Measurements from ENCODE around the gene MAP2K5. TPM values are rescaled to one million over a fixed set of nuclear protein-coding genes. Genes with fewer than 3 reads are reported as not detected.
A peak's percentile ranks its signal among the peaks of the same experiment; 100 is the strongest.

The MAP2K5 gene
- total RNA-seq, 6 experiments from 2014 or later = 5.0 to 11.6 (median 8.8) TPM

DNA sequence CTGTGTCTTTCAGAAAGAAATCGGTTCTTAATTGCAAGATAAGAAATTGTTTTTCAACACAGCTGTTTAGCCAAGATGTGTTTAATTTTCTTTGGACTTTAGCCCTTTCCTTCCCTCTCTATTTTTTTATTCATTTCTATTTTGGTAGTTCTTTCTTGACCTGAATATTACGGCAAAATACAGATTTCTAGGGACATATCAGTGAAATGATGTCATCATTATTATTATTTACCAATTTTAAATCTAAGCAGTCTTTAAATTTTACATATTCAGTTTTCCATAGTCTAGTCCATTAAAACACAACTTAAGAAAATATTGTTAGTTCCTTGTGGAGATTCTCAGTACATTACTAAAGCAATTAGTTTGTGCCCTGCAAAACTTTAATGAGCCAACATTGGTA lies 104.3 kb downstream of the MAP2K5 start:
- Histone ChIP-seq H3K9me3 (no peaks in the 10 kb centered on the region), H3K27me3 (no peaks in the 10 kb centered on the region), H3K36me3 (no peaks in the 10 kb centered on the region), H3K4me1 (no peaks in the 10 kb centered on the region), H3K27ac (no peak overlapping the region), H3K4me3 (no peak overlapping the region)
- TF ChIP-seq CTCF (IDR thresholded peaks at IDR 0.05) (no peak), POLR2A (IDR thresholded peaks at IDR 0.05) (no peak)
- intact Hi-C loops (cut with DNase I) = no loop called here
- 45% methylated on average over 2 of the region's 2 CpGs for WGBS (ENCODE audit: insufficient coverage, low coverage, low lambda C conversion rate, missing lambda C conversion rate)
- ATAC-seq (no peak), DNase-seq (no peak)

GRCh38 chr15:67652586-67652985 lies 110.1 kb downstream of the MAP2K5 start:
- no peak overlapping the region for H3K4me3 ChIP-seq
- intact Hi-C loops (cut with DNase I) = no loop called here
- no peaks in the 10 kb centered on the region for H3K4me1 ChIP-seq
- 100% methylated on average over 2 of the region's 2 CpGs for WGBS (ENCODE audit: insufficient coverage, low coverage, low lambda C conversion rate, missing lambda C conversion rate)
- H3K9me3 ChIP-seq = no peaks in the 10 kb centered on the region
- H3K36me3 ChIP-seq = no peaks in the 10 kb centered on the region
- H3K27me3 ChIP-seq = no peaks in the 10 kb centered on the region
- TF ChIP-seq CTCF (IDR thresholded peaks at IDR 0.05) (no peak), POLR2A (IDR thresholded peaks at IDR 0.05) (no peak)
- ATAC-seq (no peak), DNase-seq (no peak)
- H3K27ac ChIP-seq = no peak overlapping the region

- Histone ChIP-seq H3K27me3 (no peaks in the 10 kb centered on the region), H3K27ac (no peak overlapping the region), H3K36me3 (peaks cover 0 to 5% (median 0%) of the 10 kb centered on the region in 4 donors), H3K9me3 (no peaks in the 10 kb centered on the region), H3K4me1 (peaks cover 0 to 8% (median 0%) of the 10 kb centered on the region in 4 donors), H3K4me3 (no peak overlapping the region)
- intact Hi-C loops (cut with DNase I) = no loop called here
- DNase-seq (no peak), ATAC-seq (no peak)
- TF ChIP-seq CTCF (IDR thresholded peaks at IDR 0.05) = no peak
Measured at GRCh38 chr15:67660446-67660845, 117.9 kb downstream of the MAP2K5 start.

- Histone ChIP-seq H3K36me3 (peaks cover 0 to 5% (median 0%) of the 10 kb centered on the region in 4 donors), H3K27me3 (no peaks in the 10 kb centered on the region), H3K4me1 (peaks cover 0 to 8% (median 0%) of the 10 kb centered on the region in 4 donors), H3K27ac (no peak overlapping the region), H3K4me3 (no peak overlapping the region), H3K9me3 (no peaks in the 10 kb centered on the region)
- no peak for DNase-seq
- intact Hi-C loops (cut with DNase I) = no loop called here
- ATAC-seq = peak in 2 of 4 donors; percentile 33 to 55
- 82% methylated on average over 2 of the region's 2 CpGs for whole genome bisulfite sequencing (ENCODE audit: insufficient coverage, low coverage, low lambda C conversion rate, missing lambda C conversion rate)
- TF ChIP-seq CTCF (IDR thresholded peaks at IDR 0.05) (no peak), POLR2A (IDR thresholded peaks at IDR 0.05) (no peak)
Measured at GRCh38 chr15:67660874-67661606, 118.5 kb downstream of the MAP2K5 start.

Measured in right lobe of liver (tissue), 6 donors.